Hematopoietic multipotent progenitor cell treated with erythropoietin and hydrocortisone succinate and interleukin-3 and kit ligand, for 17 days (in vitro differentiated cells): Measurements from ENCODE around the gene EHMT1.

Experiments used
- DNase-seq: peaks from one replicate; pipeline ENCODE4 v3.0.0-alpha.2; 2015; ENCODE audit warnings: low spot score

The EHMT1 gene

GRCh38 chr9:137647096-137647714 lies 28.4 kb downstream of the EHMT1 start:
- no peak for DNase-seq

GRCh38 chr9:137648396-137648795 lies 29.6 kb downstream of the EHMT1 start:
- DNase-seq = no peak

GRCh38 chr9:137649553-137649952 lies 30.7 kb downstream of the EHMT1 start:
- no peak for DNase-seq

GRCh38 chr9:137650259-137650658 lies 31.5 kb downstream of the EHMT1 start:
- no peak for DNase-seq

- DNase-seq = no peak
Observed at GRCh38 chr9:137650779-137651178, 32.0 kb downstream of the EHMT1 start.

GRCh38 chr9:137656416-137656815 lies 37.6 kb downstream of the EHMT1 start:
- no peak for DNase-seq

GRCh38 chr9:137657606-137658005 lies 38.8 kb downstream of the EHMT1 start:
- no peak for DNase-seq

- no peak for DNase-seq
Observed at GRCh38 chr9:137658781-137659180, 40.0 kb downstream of the EHMT1 start.

- DNase-seq = no peak
Observed at GRCh38 chr9:137660144-137660543, 41.3 kb downstream of the EHMT1 start.

GRCh38 chr9:137663584-137663983 lies 44.8 kb downstream of the EHMT1 start:
- no peak for DNase-seq

GRCh38 chr9:137664676-137665075 lies 45.9 kb downstream of the EHMT1 start:
- no peak for DNase-seq

- no peak for DNase-seq
Observed at GRCh38 chr9:137665226-137665625, 46.4 kb downstream of the EHMT1 start.

- DNase-seq = no peak
Observed at GRCh38 chr9:137665697-137666512, 47.1 kb downstream of the EHMT1 start.

- no peak for DNase-seq
Observed at GRCh38 chr9:137666513-137666822, 47.7 kb downstream of the EHMT1 start.

GRCh38 chr9:137666955-137667670 lies 48.3 kb downstream of the EHMT1 start:
- no peak for DNase-seq

GRCh38 chr9:137668203-137668602 lies 49.4 kb downstream of the EHMT1 start:
- DNase-seq = no peak

- no peak for DNase-seq
Observed at GRCh38 chr9:137669261-137669672, 50.5 kb downstream of the EHMT1 start.

- DNase-seq = no peak
Observed at GRCh38 chr9:137670391-137671195, 51.8 kb downstream of the EHMT1 start.

- DNase-seq = no peak
Observed at GRCh38 chr9:137671196-137671538, 52.4 kb downstream of the EHMT1 start.

GRCh38 chr9:137671721-137672120 lies 52.9 kb downstream of the EHMT1 start:
- no peak for DNase-seq

- peak; percentile 61 for DNase-seq
Observed at GRCh38 chr9:137672907-137673791, 54.3 kb downstream of the EHMT1 start.
